Heart right ventricle (tissue), 16 donors: Measurements from ENCODE around the gene JSRP1. TPM values are rescaled to one million over a fixed set of nuclear protein-coding genes. Genes with fewer than 3 reads are reported as not detected.

Experiments used
- ATAC-seq, 8 donors: fragments of 200-7000 bp; cut with Tn5 transposase; one replicate each; pipeline ENCODE4 v1.9.1; 2020; ENCODE audit warnings: mild to moderate bottlenecking in 8 of 8, moderate library complexity in 8 of 8, moderate number of reproducible peaks in 1 of 8
- DNase-seq, 2 donors: peaks; one replicate each; pipeline ENCODE4 v3.0.0-alpha.2; 2020
- H3K27ac ChIP-seq, 10 donors: fragments of 200-600 bp; sonication (generic) in 2 of 10; one replicate each; pipeline versions ENCODE4 v1.5.0 to v1.8.0; 2020 to 2022; ENCODE audit warnings: mild to moderate bottlenecking in 3 of 10
- H3K27me3 ChIP-seq, 7 donors: fragments of 200-600 bp; one replicate each; pipeline ENCODE4 v1.8.0; 2021 to 2022; ENCODE audit warnings: mild to moderate bottlenecking in 2 of 7
- H3K36me3 ChIP-seq, 9 donors: fragments of 200-600 bp; sonication (generic) in 1 of 9; one replicate each; pipeline versions ENCODE4 v1.5.0 to v1.8.0; 2020 to 2022; ENCODE audit warnings: mild to moderate bottlenecking in 2 of 9
- H3K4me1 ChIP-seq, 9 donors: fragments of 200-600 bp; sonication (generic) in 1 of 9; one replicate each; pipeline versions ENCODE4 v1.5.0 to v1.8.0; 2020 to 2022; ENCODE audit warnings: mild to moderate bottlenecking in 4 of 9
- H3K4me3 ChIP-seq, 10 donors: fragments of 200-600 bp; sonication (generic) in 2 of 10; one replicate each; pipeline versions ENCODE4 v1.5.0 to v1.8.0; 2020 to 2022; ENCODE audit warnings: mild to moderate bottlenecking in 7 of 10, moderate library complexity in 2 of 10
- H3K9me3 ChIP-seq, 11 donors: fragments of 200-600 bp in 10 of 11; sonication (generic) in 2 of 11; one replicate each; pipeline versions ENCODE4 v1.5.0 to v1.8.0; 2013 to 2022; ENCODE audit warnings: mild to moderate bottlenecking in 2 of 11, control low read depth in 1 of 11, moderate library complexity in 1 of 11
- WGBS, 2 donors: extraction: QIAGEN DNeasy Blood & Tissue Kit; methylation state at CpG; one replicate each; pipeline ENCODE4 v1.1.7; 2013; ENCODE audit warnings: inconsistent platforms in 1 of 2; 5-methylcytosine and 5-hydroxymethylcytosine counted together
- intact Hi-C, 10 donors: fragments of 100-400 bp; cut with DNase I; formaldehyde crosslinking; loops; one replicate each; pipeline versions ENCODE4 v1.11.1 to v1.14.2; 2022
- polyA plus RNA-seq, 2 donors: library from polyadenylated mRNA; stranded (reverse); fragments of 200-250 nt; gene quantifications; one replicate each; pipeline ENCODE4 v1.2.3, GENCODE V29; 2013
- total RNA-seq, 10 donors: library from RNA; stranded (reverse); fragmentation: NEBNext Ultra II Directional in 3 of 10; extraction: Animal tissue kit (Norgen Biotek cat#: 25700) in 3 of 10; gene quantifications; one replicate each; pipeline versions ENCODE4 v1.2.1 to v1.2.4, GENCODE V29; 2021 to 2023
- TF ChIP-seq, protein P1 (sequence below), 9 donors: fragments of 200-600 bp; sonication (generic) in 2 of 9; IDR thresholded peaks; one replicate each; pipeline versions ENCODE4 v1.5.0 to v1.8.0; 2021 to 2022; ENCODE audit warnings: antibody characterized with exemption in 9 of 9, mild to moderate bottlenecking in 5 of 9, moderate library complexity in 1 of 9
- donor health status: Arrhythmogenic right ventricular cardiomyopathy.
- donor health status: ischemic (EF 13 %, LVEDD 7.1; RV severe dilation, severe dysfunction).
- donor health status: healthy with polysubstance abuse.
- donor health status: DM: no; HTN: yes; CAD: no.
- donor health status: DM: no; HTN: no; CAD: no.
- donor health status: ischemic (EF 25% LVEDD 6.9; RV normal size, moderate dysfunction).
- donor health status: ischemic (EF 25% LVEDD 5.7; RV mildly dilated, moderate dysfunction).
- donor health status: healthy.
- donor health status: DM: yes; HTN: yes; CAD: no.
- donor health status: Ischemic cardiomyopathy.
- donor health status: ischemic (EF 35%, LVEDD 5.7; RV mildly dilated, moderate dysfunction).
- donor health status: nonischemic (EF 11% LVEDD 7.7; RV severe dilation, severe dysfunction).
- donor health status: DM: yes; HTN: yes; CAD: no.
- donor health status: PGD.
- donor health status: ischemic (EF 29% LVEDD 5.4; RV normal size, mild dysfunction).
- donor health status: nonischemic (EF 23%, LVEDD 6.1; RV moderate dilation, normal function).

JSRP1 gene
- total and polyA plus RNA-seq, 12 donors: 0.29 to 0.72 (median 0.38) TPM; not detected in 8

DNA sequence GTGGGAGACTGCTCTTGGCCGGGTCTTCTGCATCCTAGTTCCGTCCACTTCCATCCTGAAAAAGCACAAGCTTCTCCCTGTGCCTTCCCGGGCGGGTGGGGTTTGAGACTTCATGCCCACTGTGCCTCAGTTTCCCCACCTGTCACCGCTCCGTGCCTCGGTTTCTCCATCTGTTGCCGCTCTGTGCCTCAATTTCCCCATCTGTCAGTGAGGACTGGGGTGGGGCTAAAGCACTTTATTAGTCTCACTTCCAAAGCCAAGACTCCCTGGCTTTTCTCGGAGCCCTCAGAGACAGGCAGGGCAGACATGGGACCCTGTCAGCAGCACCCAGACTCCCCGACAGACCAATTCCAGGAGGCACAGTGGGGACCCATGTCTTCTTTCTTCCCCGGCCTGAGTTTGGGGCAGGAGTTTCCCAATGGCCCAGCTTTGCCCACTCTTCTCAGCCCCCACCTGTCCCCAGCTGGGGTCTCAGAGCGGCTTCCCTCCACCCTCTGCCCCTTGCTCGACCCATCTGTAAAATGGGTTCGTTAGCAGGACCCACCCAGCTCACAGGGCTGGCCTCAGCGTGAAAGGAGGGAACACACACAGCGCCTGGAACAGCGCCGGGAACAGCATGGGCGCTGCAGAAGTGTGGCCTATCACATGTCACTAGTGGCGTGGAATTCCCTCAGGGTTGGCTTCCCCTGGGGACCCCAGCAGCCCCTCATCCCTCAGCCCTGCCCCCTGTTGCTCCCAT, 30.4 kb upstream of the JSRP1 start:
- DNase-seq (no peak), ATAC-seq (no peak)
- 80 to 82% methylated on average over 20 of the region's 20 CpGs for WGBS, 2 donors
- intact Hi-C loops: loop anchor here in 2 of 10 donors (10.0 kb wide), 2 partner anchors 98 to 108 kb away; no protein-coding TSS in a partner anchor
- H3K27ac ChIP-seq: no peak overlapping the region
- TF ChIP-seq, protein P1, sequence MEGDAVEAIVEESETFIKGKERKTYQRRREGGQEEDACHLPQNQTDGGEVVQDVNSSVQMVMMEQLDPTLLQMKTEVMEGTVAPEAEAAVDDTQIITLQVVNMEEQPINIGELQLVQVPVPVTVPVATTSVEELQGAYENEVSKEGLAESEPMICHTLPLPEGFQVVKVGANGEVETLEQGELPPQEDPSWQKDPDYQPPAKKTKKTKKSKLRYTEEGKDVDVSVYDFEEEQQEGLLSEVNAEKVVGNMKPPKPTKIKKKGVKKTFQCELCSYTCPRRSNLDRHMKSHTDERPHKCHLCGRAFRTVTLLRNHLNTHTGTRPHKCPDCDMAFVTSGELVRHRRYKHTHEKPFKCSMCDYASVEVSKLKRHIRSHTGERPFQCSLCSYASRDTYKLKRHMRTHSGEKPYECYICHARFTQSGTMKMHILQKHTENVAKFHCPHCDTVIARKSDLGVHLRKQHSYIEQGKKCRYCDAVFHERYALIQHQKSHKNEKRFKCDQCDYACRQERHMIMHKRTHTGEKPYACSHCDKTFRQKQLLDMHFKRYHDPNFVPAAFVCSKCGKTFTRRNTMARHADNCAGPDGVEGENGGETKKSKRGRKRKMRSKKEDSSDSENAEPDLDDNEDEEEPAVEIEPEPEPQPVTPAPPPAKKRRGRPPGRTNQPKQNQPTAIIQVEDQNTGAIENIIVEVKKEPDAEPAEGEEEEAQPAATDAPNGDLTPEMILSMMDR (IDR thresholded peaks at IDR 0.05): no peak
- peaks cover 23 to 59% (median 36%) of the 10 kb centered on the region in 7 donors for H3K27me3 ChIP-seq
- no peak overlapping the region for H3K4me3 ChIP-seq
- H3K4me1 ChIP-seq: peaks cover 18 to 49% (median 33%) of the 10 kb centered on the region in 9 donors
- H3K9me3 ChIP-seq: no peaks in the 10 kb centered on the region
- no peaks in the 10 kb centered on the region for H3K36me3 ChIP-seq

DNA sequence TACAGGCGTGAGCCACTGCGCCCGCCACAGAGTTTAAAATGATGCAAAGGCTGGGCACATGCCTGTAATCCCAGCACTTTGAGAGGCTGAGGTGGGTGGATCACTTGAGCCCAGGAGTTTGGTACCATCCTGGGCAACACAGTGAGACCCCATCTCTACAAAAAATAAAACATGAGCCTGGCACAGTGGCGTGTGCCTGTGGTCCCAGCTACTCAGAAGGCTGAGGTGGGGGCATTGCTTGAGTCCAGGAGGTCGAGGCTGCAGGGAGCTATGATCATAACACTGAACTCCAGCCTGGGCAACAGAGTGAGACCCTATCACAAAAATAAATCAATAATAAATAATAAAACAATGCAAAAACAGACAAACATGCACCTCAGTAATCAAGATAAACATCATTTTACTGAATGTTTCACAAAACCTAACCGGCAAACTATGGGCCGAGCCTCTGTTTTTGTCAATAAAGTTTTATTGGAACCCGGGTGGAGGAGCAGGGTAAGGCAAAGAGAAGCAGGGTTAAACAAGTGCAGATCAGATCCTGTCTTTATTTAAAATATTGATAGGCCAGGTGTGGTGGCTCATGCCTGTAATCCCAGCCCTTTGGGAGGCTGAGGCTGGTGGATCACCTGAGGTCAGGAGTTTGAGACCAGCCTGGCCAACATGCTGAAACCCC, 27.8 kb upstream of the JSRP1 start:
- DNase-seq: no peak
- no peak overlapping the region for H3K27ac ChIP-seq
- no peaks in the 10 kb centered on the region for H3K9me3 ChIP-seq
- peaks cover 0 to 33% (median 10%) of the 10 kb centered on the region in 7 donors for H3K27me3 ChIP-seq
- H3K36me3 ChIP-seq: no peaks in the 10 kb centered on the region
- ATAC-seq: no peak
- H3K4me1 ChIP-seq: peaks cover 2 to 25% (median 13%) of the 10 kb centered on the region in 9 donors
- no peak overlapping the region for H3K4me3 ChIP-seq
- TF ChIP-seq, protein P1 (IDR thresholded peaks at IDR 0.05): no peak
- intact Hi-C loops: loop anchor here in 3 of 10 donors (2.0 to 10.0 kb wide), 3 partner anchors 27 to 111 kb away; no protein-coding TSS in a partner anchor
- WGBS, 2 donors: 96% methylated on average over 8 of the region's 8 CpGs

DNA sequence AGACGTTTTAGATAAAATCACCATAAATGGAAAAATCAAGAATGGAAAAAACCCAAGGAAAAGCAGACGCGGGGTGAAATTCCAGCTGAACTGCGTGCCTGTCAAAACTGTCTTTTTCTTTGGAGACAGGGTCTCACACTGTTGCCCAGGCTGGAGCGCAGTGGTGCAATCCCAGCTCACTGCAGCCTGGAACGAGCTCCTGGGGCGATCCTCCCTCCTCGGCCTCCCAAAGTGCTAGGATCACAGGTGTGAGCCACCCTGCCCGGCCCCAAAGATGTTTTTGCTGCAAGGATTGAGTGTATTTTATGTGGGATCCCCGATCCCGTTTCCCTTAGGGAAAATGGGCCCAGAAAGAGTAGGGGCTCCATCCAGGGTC, 26.6 kb upstream of the JSRP1 start:
- WGBS, 2 donors: 71 to 72% methylated on average over 11 of the region's 11 CpGs
- H3K9me3 ChIP-seq: no peaks in the 10 kb centered on the region
- intact Hi-C loops: loop anchor here in 2 of 10 donors (10.0 kb wide), 2 partner anchors 102 to 112 kb away; no protein-coding TSS in a partner anchor
- no peak for ATAC-seq
- peak overlapping the region in 1 of 10 donors; percentile 87 for H3K27ac ChIP-seq
- peaks cover 2 to 16% (median 13%) of the 10 kb centered on the region in 9 donors for H3K4me1 ChIP-seq
- DNase-seq: no peak
- peaks cover 0 to 22% (median 0%) of the 10 kb centered on the region in 7 donors for H3K27me3 ChIP-seq
- H3K4me3 ChIP-seq: peak overlapping the region in 7 of 10 donors; percentile 31 to 53 (median 49)
- H3K36me3 ChIP-seq: peaks cover 0 to 5% (median 0%) of the 10 kb centered on the region in 9 donors
- TF ChIP-seq, protein P1 (IDR thresholded peaks at IDR 0.05): no peak
